Measurements from ENCODE around the gene PAX3.

Gene PAX3

DNA sequence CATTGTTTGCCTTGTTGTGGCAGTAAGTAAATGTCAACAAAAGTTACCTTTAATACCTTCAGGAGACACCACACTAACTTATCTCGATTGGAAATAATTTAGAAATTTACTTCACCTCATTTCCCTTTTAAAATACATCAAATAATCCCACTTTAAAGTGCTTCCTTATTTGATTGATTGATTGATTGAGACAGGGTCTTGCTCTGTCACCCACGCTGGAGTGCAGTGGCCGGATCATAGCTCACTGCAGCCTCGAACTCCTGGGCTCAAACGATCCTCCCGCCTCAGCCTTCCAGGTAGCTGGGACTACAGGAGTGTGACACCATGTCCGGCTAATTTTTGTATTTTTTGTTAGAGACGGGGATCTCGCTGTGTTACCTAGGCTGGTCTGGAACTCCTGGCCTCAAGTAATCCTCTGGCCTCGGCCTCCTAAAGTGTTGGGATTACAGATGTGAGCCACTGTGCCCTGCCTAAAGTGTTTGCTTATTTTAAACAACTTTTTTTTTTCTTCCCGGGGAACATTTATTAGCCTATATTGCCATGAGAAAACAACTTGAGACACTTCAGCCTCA lies 12.0 kb upstream of the PAX3 start:
- no peaks in the 10 kb centered on the region for H3K36me3 ChIP-seq (ENCODE audit: low read depth)
- no peak for DNase-seq (ENCODE audit: low spot score)
- peaks cover 98% of the 10 kb centered on the region for H3K27me3 ChIP-seq (ENCODE audit: insufficient read depth, poor library complexity, severe bottlenecking)
- ATAC-seq (ENCODE audit: low read depth), result no peak
- no peak overlapping the region for H3K27ac ChIP-seq (ENCODE audit: poor library complexity, severe bottlenecking)
- H3K4me1 ChIP-seq (ENCODE audit: insufficient read depth, poor library complexity, severe bottlenecking), result no peaks in the 10 kb centered on the region
- TF ChIP-seq CTCF (IDR thresholded peaks at IDR 0.05; ENCODE audit: poor library complexity, severe bottlenecking), result no peak
- no peaks in the 10 kb centered on the region for H3K9me3 ChIP-seq (ENCODE audit: severe bottlenecking)
- H3K4me3 ChIP-seq (ENCODE audit: severe bottlenecking), result no peak overlapping the region

- H3K27me3 ChIP-seq (ENCODE audit: insufficient read depth, poor library complexity, severe bottlenecking), result peaks cover 100% of the 10 kb centered on the region
Measured at GRCh38 chr2:222309766-222310165, 11.0 kb upstream of the PAX3 start.

DNA sequence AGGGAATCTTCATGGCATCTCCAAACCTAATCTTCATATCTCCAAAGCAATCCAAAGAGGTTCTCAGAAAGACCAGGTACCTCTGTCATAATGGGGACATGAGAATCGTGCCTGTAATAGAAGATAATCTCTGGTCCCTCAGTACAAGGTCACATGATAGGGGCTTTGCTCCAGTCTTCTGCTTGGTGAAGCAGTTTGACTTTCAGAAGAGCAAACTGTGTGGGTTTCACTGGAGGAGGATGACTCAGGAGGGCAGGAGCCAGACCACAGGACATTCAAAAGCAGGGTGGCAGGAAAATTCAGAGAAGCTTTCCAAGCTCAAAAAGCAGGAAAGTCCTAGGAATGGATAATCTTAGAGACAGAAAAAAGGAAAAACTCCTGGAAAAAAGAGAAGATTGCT lies 10.6 kb upstream of the PAX3 start:
- no peak for DNase-seq (ENCODE audit: low spot score)
- no peak for ATAC-seq (ENCODE audit: low read depth)
- no peak overlapping the region for H3K27ac ChIP-seq (ENCODE audit: poor library complexity, severe bottlenecking)
- no peaks in the 10 kb centered on the region for H3K36me3 ChIP-seq (ENCODE audit: low read depth)
- H3K27me3 ChIP-seq (ENCODE audit: insufficient read depth, poor library complexity, severe bottlenecking), result peaks cover 100% of the 10 kb centered on the region
- TF ChIP-seq CTCF (IDR thresholded peaks at IDR 0.05; ENCODE audit: poor library complexity, severe bottlenecking), result no peak
- H3K4me3 ChIP-seq (ENCODE audit: severe bottlenecking), result no peak overlapping the region
- no peaks in the 10 kb centered on the region for H3K9me3 ChIP-seq (ENCODE audit: severe bottlenecking)
- no peaks in the 10 kb centered on the region for H3K4me1 ChIP-seq (ENCODE audit: insufficient read depth, poor library complexity, severe bottlenecking)

More at GRCh38 chr2:222309766-222310165, 11.0 kb upstream of the PAX3 start:
- no peaks in the 10 kb centered on the region for H3K9me3 ChIP-seq (ENCODE audit: severe bottlenecking)
- ATAC-seq (ENCODE audit: low read depth) (no peak), DNase-seq (ENCODE audit: low spot score) (no peak)
- no peak overlapping the region for H3K27ac ChIP-seq (ENCODE audit: poor library complexity, severe bottlenecking)
- TF ChIP-seq CTCF (IDR thresholded peaks at IDR 0.05; ENCODE audit: poor library complexity, severe bottlenecking), result no peak
- H3K4me1 ChIP-seq (ENCODE audit: insufficient read depth, poor library complexity, severe bottlenecking), result no peaks in the 10 kb centered on the region
- no peaks in the 10 kb centered on the region for H3K36me3 ChIP-seq (ENCODE audit: low read depth)
- H3K4me3 ChIP-seq (ENCODE audit: severe bottlenecking), result no peak overlapping the region

DNA sequence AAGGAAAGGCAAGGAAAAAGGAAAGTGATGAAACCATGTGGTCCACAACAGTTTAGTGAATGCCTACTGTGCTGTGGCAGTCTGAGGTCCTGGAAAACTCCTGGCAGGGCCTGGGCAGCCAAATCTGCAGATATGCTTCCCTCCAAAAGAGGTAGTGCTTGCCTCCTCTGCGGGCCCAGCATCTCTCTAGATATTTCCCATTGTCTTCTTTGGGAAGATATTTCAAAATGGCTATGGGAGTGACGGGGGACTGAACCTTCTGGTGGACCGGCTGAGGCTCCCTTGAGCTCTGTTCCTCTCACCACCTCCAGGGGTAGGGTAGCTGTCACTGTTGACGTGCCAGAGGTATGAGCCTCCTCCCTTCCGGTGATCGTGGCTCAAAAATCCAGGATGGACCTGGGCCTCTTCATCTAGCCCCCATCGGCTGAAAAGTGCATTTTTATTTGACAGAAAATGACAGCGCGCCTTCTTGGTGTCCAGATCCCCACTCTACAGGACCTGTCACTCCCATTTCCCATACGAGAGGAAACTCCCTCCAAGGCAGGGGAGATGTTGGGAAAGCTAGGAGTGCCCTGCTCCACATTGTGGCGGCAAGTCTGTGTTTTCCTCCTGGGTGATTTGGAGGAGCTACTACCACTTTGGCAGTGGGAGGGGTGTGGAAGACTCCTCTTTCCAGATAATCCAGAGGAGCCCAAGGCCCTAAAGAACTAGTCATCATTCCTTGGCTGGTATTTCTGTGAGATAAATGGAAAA lies 9.4 kb upstream of the PAX3 start:
- Histone ChIP-seq H3K4me1 (ENCODE audit: insufficient read depth, poor library complexity, severe bottlenecking) (no peaks in the 10 kb centered on the region), H3K9me3 (ENCODE audit: severe bottlenecking) (no peaks in the 10 kb centered on the region), H3K27me3 (ENCODE audit: insufficient read depth, poor library complexity, severe bottlenecking) (peaks cover 100% of the 10 kb centered on the region), H3K4me3 (ENCODE audit: severe bottlenecking) (no peak overlapping the region), H3K27ac (ENCODE audit: poor library complexity, severe bottlenecking) (no peak overlapping the region), H3K36me3 (ENCODE audit: low read depth) (no peaks in the 10 kb centered on the region)
- DNase-seq (ENCODE audit: low spot score) (no peak), ATAC-seq (ENCODE audit: low read depth) (no peak)
- TF ChIP-seq CTCF (IDR thresholded peaks at IDR 0.05; ENCODE audit: poor library complexity, severe bottlenecking), result no peak
